Activated effector memory CD4-positive, alpha-beta T cell treated with anti-CD3 and anti-CD28 coated beads, Interleukin-2, amount 50 U/mL, for 16 hours (primary cell): ENCODE results near the gene PCDHGC5.

Experiments used
- DNase-seq: peaks from one replicate; pipeline ENCODE4 v3.0.0-alpha.2; 2020

The PCDHGC5 gene

GRCh38 chr5:141491323-141492167, 2.7 kb downstream of the PCDHGC5 start:
- DNase-seq: no peak

- peak; percentile 71 for DNase-seq
Observed at GRCh38 chr5:141492168-141492885, 3.4 kb downstream of the PCDHGC5 start.

- no peak for DNase-seq
Observed at GRCh38 chr5:141493500-141494422, 4.9 kb downstream of the PCDHGC5 start.

GRCh38 chr5:141494761-141495452, 6.0 kb downstream of the PCDHGC5 start:
- DNase-seq: no peak

GRCh38 chr5:141495453-141495811, 6.6 kb downstream of the PCDHGC5 start:
- no peak for DNase-seq

GRCh38 chr5:141496038-141496437, 7.2 kb downstream of the PCDHGC5 start:
- no peak for DNase-seq

GRCh38 chr5:141501761-141502160, 12.9 kb downstream of the PCDHGC5 start:
- no peak for DNase-seq

GRCh38 chr5:141503681-141504080, 14.8 kb downstream of the PCDHGC5 start:
- no peak for DNase-seq

- DNase-seq: no peak
Observed at GRCh38 chr5:141504216-141504615, 15.3 kb downstream of the PCDHGC5 start.

GRCh38 chr5:141506381-141507155, 17.7 kb downstream of the PCDHGC5 start:
- DNase-seq: no peak

- no peak for DNase-seq
Observed at GRCh38 chr5:141507387-141508091, 18.7 kb downstream of the PCDHGC5 start.

GRCh38 chr5:141508440-141508797, 19.5 kb downstream of the PCDHGC5 start:
- no peak for DNase-seq

GRCh38 chr5:141508798-141509611, 20.1 kb downstream of the PCDHGC5 start:
- DNase-seq: no peak

- no peak for DNase-seq
Observed at GRCh38 chr5:141510160-141510559, 21.3 kb downstream of the PCDHGC5 start.

- DNase-seq: no peak
Observed at GRCh38 chr5:141510850-141511601, 22.1 kb downstream of the PCDHGC5 start.

- DNase-seq: no peak
Observed at GRCh38 chr5:141511771-141512325, 23.0 kb downstream of the PCDHGC5 start.

- peak; percentile 94 for DNase-seq
Observed at GRCh38 chr5:141512390-141512910, 23.6 kb downstream of the PCDHGC5 start.

GRCh38 chr5:141512911-141513626, 24.2 kb downstream of the PCDHGC5 start:
- DNase-seq: peak; percentile 76
